GM12891 (cell line): ENCODE measurements around the gene GPR179.

Experiments
- DNase-seq: peaks from one replicate; pipeline ENCODE4 v3.0.0; 2011; ENCODE audit warnings: low spot score; ENCODE audit not compliant: insufficient read length
- FAIRE-seq: peaks from 2 replicates; lab custom pipeline; 2011; peaks lifted over from hg19 to GRCh38; lab: Jason Lieb, UNC
- PAX5 ChIP-seq: IDR thresholded peaks from 2 replicates; pipeline ENCODE4 v1.6.1; 2011; ENCODE audit warnings: low read length, moderate library complexity, mild to moderate bottlenecking; ENCODE audit not compliant: insufficient read depth, severe bottlenecking
- POLR2A ChIP-seq: IDR thresholded peaks from 2 replicates; pipeline ENCODE4 v1.6.1; 2011; ENCODE audit warnings: low read depth, low read length, control low read depth
- POLR2AphosphoS5 ChIP-seq: IDR thresholded peaks from 2 replicates; pipeline ENCODE4 v1.6.1; 2011; ENCODE audit warnings: low read depth, low read length, control low read depth
- POU2F2 ChIP-seq: IDR thresholded peaks from 2 replicates; pipeline ENCODE4 v1.6.1; 2011; ENCODE audit warnings: low read depth, mild to moderate bottlenecking, control low read depth, low read length, moderate library complexity
- SPI1 ChIP-seq: IDR thresholded peaks from 2 replicates; pipeline ENCODE4 v1.6.1; 2011; ENCODE audit warnings: low read depth, low read length, control low read depth
- TAF1 ChIP-seq: IDR thresholded peaks from 2 replicates; pipeline ENCODE4 v1.6.1; 2011; ENCODE audit warnings: low read depth, low read length, control low read depth

Gene GPR179

GRCh38 chr17:38334480-38335364 is 9.0 kb downstream of the GPR179 start:
- DNase-seq (no peak), FAIRE-seq (no peak)
- TF ChIP-seq TAF1 (no peak), POLR2AphosphoS5 (no peak), POLR2A (no peak), SPI1 (no peak), PAX5 (no peak), POU2F2 (no peak)

- FAIRE-seq: no peak
- DNase-seq: peak; percentile 74
Observed at GRCh38 chr17:38333635-38334295, 10.0 kb downstream of the GPR179 start.

GRCh38 chr17:38332735-38333134 is 11.0 kb downstream of the GPR179 start:
- TF ChIP-seq TAF1 (no peak), POLR2A (no peak), PAX5 (no peak), POU2F2 (no peak), POLR2AphosphoS5 (no peak)
- no peak for FAIRE-seq

More at GRCh38 chr17:38333635-38334295, 10.0 kb downstream of the GPR179 start:
- no peak for TF ChIP-seq SPI1
- TF ChIP-seq TAF1: no peak
- TF ChIP-seq POLR2AphosphoS5: no peak
- no peak for TF ChIP-seq POLR2A
- TF ChIP-seq POU2F2: no peak
- TF ChIP-seq PAX5: no peak

DNA sequence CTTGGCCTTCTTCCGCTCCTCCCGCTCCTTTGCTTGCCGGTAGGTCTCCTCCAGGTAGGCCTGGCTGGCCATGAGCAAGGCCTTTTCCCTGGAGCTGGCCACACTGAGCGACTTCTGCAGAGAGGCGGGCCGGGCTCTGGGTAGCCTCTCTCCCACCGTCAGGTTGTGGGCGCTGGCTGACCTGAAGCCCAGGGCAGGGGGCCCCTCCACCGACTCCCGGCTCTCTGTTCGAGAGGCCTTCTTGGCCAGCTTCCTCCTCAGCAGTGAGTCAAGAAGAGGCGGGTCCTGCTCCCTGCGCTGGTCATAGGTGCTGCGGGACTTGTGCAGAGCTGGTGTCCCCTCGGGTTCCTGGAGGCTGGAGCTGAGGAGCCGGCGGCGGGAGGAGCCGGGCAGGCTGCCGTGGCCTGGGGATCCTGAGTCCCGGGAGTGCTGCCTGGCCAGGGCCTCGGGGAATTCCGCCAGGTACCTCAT is 12.8 kb downstream of the GPR179 start:
- TF ChIP-seq POU2F2 (no peak), SPI1 (no peak), PAX5 (no peak), TAF1 (no peak), POLR2A (no peak), POLR2AphosphoS5 (no peak)
- FAIRE-seq: no peak
- no peak for DNase-seq

More at GRCh38 chr17:38332735-38333134, 11.0 kb downstream of the GPR179 start:
- no peak for DNase-seq

DNA sequence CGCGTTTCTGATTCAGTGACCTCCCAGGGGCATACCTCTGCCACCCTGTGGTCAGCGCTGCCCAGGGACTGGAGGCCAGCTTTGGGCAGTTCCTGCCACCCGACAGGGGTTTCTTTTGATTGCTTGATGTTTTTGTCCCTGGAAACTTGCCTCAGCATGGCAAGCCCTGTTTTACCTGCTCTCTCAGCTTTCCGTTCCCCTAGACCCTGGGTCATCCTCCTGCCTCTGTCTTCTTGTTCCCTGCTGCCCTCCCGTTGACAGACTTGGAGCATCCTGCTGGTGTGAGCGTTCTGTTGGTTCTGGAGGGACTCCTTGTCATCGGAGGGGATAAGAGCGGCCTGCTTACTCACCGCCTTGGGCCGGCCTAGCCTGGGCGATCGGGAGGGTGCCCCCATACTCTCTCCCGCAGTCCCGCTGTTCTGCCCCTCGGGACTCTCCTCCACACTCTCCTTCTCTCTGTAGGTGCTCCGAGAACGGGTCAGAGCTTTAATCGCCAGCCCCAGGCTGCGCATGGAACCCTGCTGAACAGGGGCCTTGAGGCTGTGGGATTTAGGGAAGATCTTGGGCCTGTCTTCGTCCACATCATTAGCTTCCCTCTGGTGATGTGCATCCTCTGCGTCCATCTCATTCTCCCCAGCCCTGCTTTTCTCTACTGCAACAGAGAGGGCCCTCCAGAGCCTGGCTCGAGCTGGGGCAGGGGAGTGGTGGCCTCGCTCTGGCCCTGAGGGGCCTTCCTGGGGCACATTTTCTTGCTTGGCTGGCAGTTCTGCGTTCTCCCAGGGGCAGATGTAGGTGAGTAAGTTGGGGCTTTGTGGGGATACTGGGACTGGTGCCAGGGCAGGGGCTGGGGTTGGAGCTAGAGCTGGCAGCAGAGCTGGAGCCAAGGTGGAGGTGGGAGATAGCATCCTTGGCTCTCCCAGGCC is 13.7 kb downstream of the GPR179 start:
- FAIRE-seq: no peak
- TF ChIP-seq POLR2A (no peak), TAF1 (no peak), SPI1 (no peak), POU2F2 (no peak)
- no peak for DNase-seq

- FAIRE-seq: no peak
- DNase-seq: no peak
- TF ChIP-seq POLR2A (no peak), POU2F2 (no peak), PAX5 (no peak), TAF1 (no peak), SPI1 (no peak), POLR2AphosphoS5 (no peak)
Observed at GRCh38 chr17:38329284-38329683, 14.5 kb downstream of the GPR179 start.

DNA sequence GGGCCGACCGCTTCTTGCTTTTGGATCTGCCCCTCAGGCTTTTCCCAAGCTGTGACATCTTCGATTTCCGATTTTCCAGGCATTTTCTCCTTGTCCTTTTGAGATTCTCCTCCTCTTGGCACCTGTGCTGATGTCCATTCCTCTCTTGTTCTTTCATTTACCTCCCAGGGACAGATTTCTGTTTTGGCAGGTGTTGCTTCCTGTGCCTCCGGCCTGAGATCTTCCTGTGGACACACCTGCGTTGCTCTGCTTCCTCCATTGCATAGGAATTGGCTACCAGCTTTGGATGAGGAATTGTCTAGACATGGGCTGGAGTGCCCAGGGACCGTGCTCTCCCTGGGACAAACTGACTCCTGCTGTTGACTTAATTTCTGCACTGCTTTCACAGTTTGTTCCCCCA is 15.1 kb downstream of the GPR179 start:
- no peak for DNase-seq
- no peak for TF ChIP-seq TAF1
- no peak for TF ChIP-seq POLR2AphosphoS5
- TF ChIP-seq SPI1: no peak
- TF ChIP-seq PAX5: no peak
- TF ChIP-seq POLR2A: no peak
- TF ChIP-seq POU2F2: no peak
- FAIRE-seq: no peak

- DNase-seq (no peak), FAIRE-seq (no peak)
- no peak for TF ChIP-seq PAX5
- TF ChIP-seq POLR2AphosphoS5: no peak
- TF ChIP-seq SPI1: no peak
- no peak for TF ChIP-seq TAF1
- TF ChIP-seq POLR2A: no peak
- TF ChIP-seq POU2F2: no peak
Observed at GRCh38 chr17:38327936-38328335, 15.8 kb downstream of the GPR179 start.

- no peak for DNase-seq
- FAIRE-seq: no peak
- TF ChIP-seq POLR2A (no peak), SPI1 (no peak), TAF1 (no peak), POU2F2 (no peak), PAX5 (no peak), POLR2AphosphoS5 (no peak)
Observed at GRCh38 chr17:38326996-38327792, 16.6 kb downstream of the GPR179 start.
